ENCODE measurements around the gene RGS1. TPM values are rescaled to one million over a fixed set of nuclear protein-coding genes. Genes with fewer than 3 reads are reported as not detected.

Gene RGS1
- total RNA-seq, 1 experiment from 2014 or later: not detected

DNA sequence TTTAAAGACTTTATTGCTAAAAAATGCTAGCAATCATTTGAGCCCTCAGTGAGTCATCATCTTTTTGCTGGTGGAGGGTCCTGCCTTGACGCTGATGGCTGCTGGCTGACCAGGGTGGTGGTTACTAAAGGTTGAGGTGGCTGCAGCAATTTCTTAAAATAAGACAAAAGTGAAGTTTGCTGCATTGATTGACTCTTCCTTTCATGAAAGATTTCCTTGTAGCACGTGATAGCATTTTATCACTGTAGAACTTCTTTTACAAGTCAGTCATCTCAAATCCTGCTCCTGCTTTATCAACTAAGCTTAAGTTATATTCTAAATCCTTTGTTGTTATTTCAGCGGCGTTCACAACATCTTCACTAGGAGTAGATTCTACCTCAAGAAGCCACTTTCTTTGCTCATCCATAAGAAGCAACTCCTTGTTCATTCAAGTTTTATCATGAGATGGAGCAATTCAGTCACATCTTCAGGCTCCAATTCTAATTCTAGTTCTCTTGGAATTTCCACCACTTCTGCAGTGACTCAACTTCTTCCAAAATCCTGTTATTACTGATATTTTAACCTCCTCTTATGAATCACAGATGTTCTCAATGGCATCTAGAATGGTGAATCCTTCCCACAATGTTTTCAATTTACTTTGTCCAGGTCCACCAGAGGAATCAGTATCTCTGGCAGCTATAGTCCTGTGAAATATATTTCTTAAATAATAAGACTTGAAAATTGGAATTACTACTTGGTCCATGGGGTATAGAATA is 17.6 kb upstream of the RGS1 start:
- Histone ChIP-seq H4K91ac (ENCODE audit: insufficient read length, low read depth, low read length) (no peak overlapping the region), H2AK5ac (ENCODE audit: insufficient read length, low read length) (no peak overlapping the region), H2BK5ac (ENCODE audit: insufficient read length, low read length) (no peak overlapping the region), H3K4me2 (ENCODE audit: insufficient read depth, insufficient read length, low read length) (no peak overlapping the region), H3K27ac (ENCODE audit: insufficient read length, low read depth, low read length) (no peak overlapping the region), H3K9ac (ENCODE audit: extremely low read depth, insufficient read length, low read length) (no peak overlapping the region), H3K23me2 (ENCODE audit: insufficient read length, low read depth, low read length, poor library complexity, severe bottlenecking) (no peaks in the 10 kb centered on the region), H3K18ac (ENCODE audit: insufficient read length, low read depth, low read length) (no peak overlapping the region), H3K79me1 (ENCODE audit: insufficient read depth, low read depth, low read length, poor library complexity, severe bottlenecking) (no peaks in the 10 kb centered on the region), H3K14ac (ENCODE audit: insufficient read depth, low read length) (no peak overlapping the region), H3K27me3 (ENCODE audit: insufficient read depth, low read length) (no peaks in the 10 kb centered on the region), H2AFZ (ENCODE audit: low read length) (no peak overlapping the region), H2BK120ac (ENCODE audit: low read depth, low read length, poor library complexity, severe bottlenecking) (no peak overlapping the region), H4K5ac (ENCODE audit: insufficient read length, low read depth, low read length) (no peak overlapping the region), H2BK12ac (ENCODE audit: insufficient read length, low read depth, low read length) (no peak overlapping the region), H3K56ac (ENCODE audit: insufficient read length, low read depth, low read length) (no peak overlapping the region), H3K4me1 (ENCODE audit: insufficient read depth, low read length) (no peaks in the 10 kb centered on the region; the same call in 1 of the 2 replicates), H4K20me1 (ENCODE audit: control insufficient read depth, insufficient read depth, insufficient read length) (no peaks in the 10 kb centered on the region), H3T11ph (ENCODE audit: low read length) (no peak overlapping the region), H4K8ac (replicated peaks; ENCODE audit: insufficient read length, low read depth, low read length) (no peak overlapping the region), H3K23ac (ENCODE audit: insufficient read length, low read depth, low read length) (no peak overlapping the region), H3K9me3 (ENCODE audit: control insufficient read depth, low read depth, low read length) (no peaks in the 10 kb centered on the region), H3K79me2 (ENCODE audit: insufficient read depth, low read length) (no peaks in the 10 kb centered on the region), H2BK20ac (ENCODE audit: low read depth, low read length, poor library complexity, severe bottlenecking) (no peak overlapping the region), H3K4ac (ENCODE audit: low read depth, low read length) (no peak overlapping the region), H2BK15ac (ENCODE audit: low read depth, low read length) (no peak overlapping the region)
- TF ChIP-seq, protein P1, sequence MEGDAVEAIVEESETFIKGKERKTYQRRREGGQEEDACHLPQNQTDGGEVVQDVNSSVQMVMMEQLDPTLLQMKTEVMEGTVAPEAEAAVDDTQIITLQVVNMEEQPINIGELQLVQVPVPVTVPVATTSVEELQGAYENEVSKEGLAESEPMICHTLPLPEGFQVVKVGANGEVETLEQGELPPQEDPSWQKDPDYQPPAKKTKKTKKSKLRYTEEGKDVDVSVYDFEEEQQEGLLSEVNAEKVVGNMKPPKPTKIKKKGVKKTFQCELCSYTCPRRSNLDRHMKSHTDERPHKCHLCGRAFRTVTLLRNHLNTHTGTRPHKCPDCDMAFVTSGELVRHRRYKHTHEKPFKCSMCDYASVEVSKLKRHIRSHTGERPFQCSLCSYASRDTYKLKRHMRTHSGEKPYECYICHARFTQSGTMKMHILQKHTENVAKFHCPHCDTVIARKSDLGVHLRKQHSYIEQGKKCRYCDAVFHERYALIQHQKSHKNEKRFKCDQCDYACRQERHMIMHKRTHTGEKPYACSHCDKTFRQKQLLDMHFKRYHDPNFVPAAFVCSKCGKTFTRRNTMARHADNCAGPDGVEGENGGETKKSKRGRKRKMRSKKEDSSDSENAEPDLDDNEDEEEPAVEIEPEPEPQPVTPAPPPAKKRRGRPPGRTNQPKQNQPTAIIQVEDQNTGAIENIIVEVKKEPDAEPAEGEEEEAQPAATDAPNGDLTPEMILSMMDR (conservative IDR thresholded peaks at IDR 0.05): no peak
- H3K4me3 Mint-ChIP-seq: no peak overlapping the region
- H3K27ac Mint-ChIP-seq: no peak overlapping the region
- no peaks in the 10 kb centered on the region for H3K9me3 Mint-ChIP-seq
- H3K27me3 Mint-ChIP-seq (ENCODE audit: low read depth): no peaks in the 10 kb centered on the region
- DNase-seq: no peak
- peaks cover 6 to 7% of the 10 kb centered on the region in 2 experiments for H3K4me1 Mint-ChIP-seq
- no peaks in the 10 kb centered on the region for H3K36me3 Mint-ChIP-seq (ENCODE audit: insufficient read depth in 1 of 3, low read depth in 3 of 3)
- no CpG with 5 or more reads among the region's 4 CpGs for WGBS (ENCODE audit: extremely low coverage, insufficient read length, low lambda C conversion rate)
